GM23248 (cell line): ENCODE measurements around the gene WIPF2.

Experiments
- EZH2 ChIP-seq: fragments of 200-600 bp; sonication (generic); IDR thresholded peaks from 2 replicates; pipeline ENCODE4 v1.6.1; 2018; ENCODE audit warnings: antibody characterized with exemption, mild to moderate bottlenecking; ENCODE audit not compliant: insufficient read depth, poor library complexity, severe bottlenecking
- EZH2phosphoT487 ChIP-seq: fragments of 200-600 bp; sonication (generic); IDR thresholded peaks from 2 replicates; pipeline ENCODE4 v1.6.1; 2018; ENCODE audit warnings: antibody characterized with exemption, moderate library complexity, mild to moderate bottlenecking, low read depth; ENCODE audit not compliant: insufficient read depth

GRCh38 chr17:40290629-40291280 lies 71.7 kb downstream of the WIPF2 start:
- TF ChIP-seq EZH2 (no peak), EZH2phosphoT487 (no peak)
